Liver (tissue), 9 donors: Measurements from ENCODE around the gene PSMD1. TPM values are rescaled to one million over a fixed set of nuclear protein-coding genes. Genes with fewer than 3 reads are reported as not detected.
A peak's percentile ranks its signal among the peaks of the same experiment; 100 is the strongest.
"Not testable (repeated sequence)": the region's sequence is repeated elsewhere in the genome, so short reads cannot be mapped to it uniquely, and the experiment has no call there.

ENCODE experiments used
- DNase-seq: peaks from one replicate; pipeline ENCODE4 v3.0.0-alpha.2; 2017; ENCODE audit warnings: low spot score
- H3K27ac ChIP-seq, 2 donors: one replicate each; pipeline ENCODE4 v1.7.0; 2013; ENCODE audit warnings: inconsistent platforms in 2 of 2, low read length in 2 of 2, control low read depth in 1 of 2, low read depth in 1 of 2, mild to moderate bottlenecking in 1 of 2
- H3K27me3 ChIP-seq, 4 donors: one replicate each; pipeline versions ENCODE4 v1.6.1 to v1.7.0; 2013; ENCODE audit warnings: low read length in 3 of 4, inconsistent platforms in 1 of 4, mild to moderate bottlenecking in 1 of 4, moderate library complexity in 1 of 4; ENCODE audit not compliant: control insufficient read depth in 4 of 4, insufficient read depth in 4 of 4
- H3K36me3 ChIP-seq, 4 donors: one replicate each; pipeline versions ENCODE4 v1.6.1 to v1.7.0; 2013; ENCODE audit warnings: low read length in 3 of 4, mild to moderate bottlenecking in 3 of 4, low read depth in 1 of 4, moderate library complexity in 1 of 4; ENCODE audit not compliant: control insufficient read depth in 4 of 4, insufficient read depth in 3 of 4
- H3K4me1 ChIP-seq, 4 donors: one replicate each; pipeline versions ENCODE4 v1.6.1 to v1.7.0; 2013; ENCODE audit warnings: low read length in 3 of 4, mild to moderate bottlenecking in 3 of 4, moderate library complexity in 1 of 4; ENCODE audit not compliant: control insufficient read depth in 4 of 4, insufficient read depth in 4 of 4
- H3K4me3 ChIP-seq, 3 donors: one replicate each; pipeline versions ENCODE4 v1.6.1 to v1.7.0; 2013; ENCODE audit warnings: low read length in 3 of 3, control low read depth in 1 of 3, low read depth in 1 of 3, mild to moderate bottlenecking in 1 of 3
- H3K9ac ChIP-seq, 2 donors: one replicate each; pipeline ENCODE4 v1.7.0; 2013; ENCODE audit warnings: low read length in 2 of 2, mild to moderate bottlenecking in 2 of 2, moderate library complexity in 2 of 2, control low read depth in 1 of 2, low read depth in 1 of 2
- H3K9me3 ChIP-seq, 4 donors: one replicate each; pipeline versions ENCODE4 v1.6.1 to v1.7.0; 2013; ENCODE audit warnings: low read length in 3 of 4; ENCODE audit not compliant: control insufficient read depth in 4 of 4
- ATF3 ChIP-seq: IDR thresholded peaks from 2 replicates; pipeline ENCODE4 v1.6.1; 2016; ENCODE audit warnings: antibody characterized with exemption
- EGR1 ChIP-seq, 2 donors: IDR thresholded peaks; 2 replicates each; pipeline ENCODE4 v1.6.1; 2016 to 2018; ENCODE audit warnings: antibody characterized with exemption in 2 of 2, low read depth in 2 of 2
- FOXA1 ChIP-seq: IDR thresholded peaks from 2 replicates; pipeline ENCODE4 v1.6.1; 2016; ENCODE audit warnings: antibody characterized with exemption
- HNF4A ChIP-seq, 2 donors: conservative IDR thresholded peaks; 2 replicates each; pipeline ENCODE4 v1.6.1; 2016; ENCODE audit warnings: antibody characterized with exemption in 2 of 2, mild to moderate bottlenecking in 2 of 2
- JUND ChIP-seq, 2 donors: IDR thresholded peaks; 2 replicates each; pipeline ENCODE4 v1.6.1; 2016; ENCODE audit warnings: antibody characterized with exemption in 2 of 2
- RAD21 ChIP-seq, 2 donors: IDR thresholded peaks; 2 replicates each; pipeline ENCODE4 v1.6.1; 2016; ENCODE audit warnings: antibody characterized with exemption in 2 of 2, mild to moderate bottlenecking in 2 of 2
- SP1 ChIP-seq: IDR thresholded peaks from 2 replicates; pipeline ENCODE4 v1.6.1; 2018; ENCODE audit warnings: antibody characterized with exemption, mild to moderate bottlenecking
- WGBS: extraction: QIAGEN DNeasy Blood & Tissue Kit; methylation state at CpG from one replicate; pipeline ENCODE4 v1.1.7; 2013; 5-methylcytosine and 5-hydroxymethylcytosine counted together
- polyA plus RNA-seq, 2 donors: library from polyadenylated mRNA; stranded (reverse) in 1 of 2; unstranded in 1 of 2; fragments of 200-250 nt in 1 of 2; fragments of >200 nt in 1 of 2; fragmentation: Nextera tagmentation in 1 of 2; extraction: Ambion mirVana in 1 of 2; gene quantifications; one replicate each; pipeline versions ENCODE4 v1.2.1 to v1.2.3, GENCODE V29; 2013 to 2015
- total RNA-seq, 2 donors: library from RNA; depleted of rRNA; stranded (reverse); fragments of >200 nt; gene quantifications; one replicate each; pipeline ENCODE4 v1.2.3, GENCODE V29; 2014
- donor health status: healthy.
- donor health status: healthy.
- donor health status: healthy.
- donor health status: healthy.
- donor health status: healthy.

Gene PSMD1
- total and polyA plus RNA-seq, 4 donors, result 31.7 to 83.3 (median 68.1) TPM

DNA sequence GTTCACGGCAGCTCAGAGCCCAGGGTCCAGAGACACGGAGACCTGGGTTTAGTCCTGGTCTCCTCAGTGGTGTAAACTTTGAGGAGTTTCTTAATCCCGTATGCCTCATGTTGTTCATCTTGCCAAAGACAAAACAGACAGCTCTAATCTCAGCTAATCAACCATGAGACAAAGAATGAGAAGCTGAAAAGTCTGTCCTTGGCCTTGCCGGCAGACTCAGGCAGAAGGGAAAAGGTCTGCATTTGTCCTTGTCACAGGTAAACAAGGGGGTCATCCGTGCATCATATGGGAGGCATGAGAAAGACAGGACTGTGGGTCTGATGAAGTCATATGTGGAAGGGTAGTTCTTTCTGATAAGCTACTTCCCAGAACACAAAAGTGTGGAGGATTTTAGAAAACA lies 139.9 kb downstream of the PSMD1 start:
- no peak for DNase-seq
- Histone ChIP-seq H3K27ac (no peak overlapping the region), H3K36me3 (no peaks in the 10 kb centered on the region), H3K4me1 (peaks cover 0 to 14% (median 9%) of the 10 kb centered on the region in 4 donors), H3K4me3 (no peak overlapping the region), H3K9ac (no peak overlapping the region), H3K27me3 (no peaks in the 10 kb centered on the region), H3K9me3 (no peaks in the 10 kb centered on the region)
- TF ChIP-seq ATF3, result no peak
- no peak for TF ChIP-seq SP1
- no peak for TF ChIP-seq FOXA1
- no peak for TF ChIP-seq EGR1 (IDR thresholded peaks at IDR 0.05; ENCODE audit: low read depth in 2 of 2)
- TF ChIP-seq JUND (IDR thresholded peaks at IDR 0.05), result no peak
- TF ChIP-seq HNF4A (conservative IDR thresholded peaks at IDR 0.05), result no peak
- TF ChIP-seq RAD21 (IDR thresholded peaks at IDR 0.05), result no peak
- WGBS, result 85% methylated on average over 5 of the region's 5 CpGs

- not testable (repeated sequence) for H3K4me3 ChIP-seq
- 94% methylated on average over 7 of the region's 7 CpGs for WGBS
Measured at GRCh38 chr2:231197196-231197595, 140.5 kb downstream of the PSMD1 start.

GRCh38 chr2:231197706-231198290 lies 141.1 kb downstream of the PSMD1 start:
- DNase-seq, result no peak
- no peaks in the 10 kb centered on the region for H3K9me3 ChIP-seq
- no peaks in the 10 kb centered on the region for H3K27me3 ChIP-seq
- no peaks in the 10 kb centered on the region for H3K36me3 ChIP-seq
- peak overlapping the region in 1 of 2 donors; percentile 91 for H3K9ac ChIP-seq
- WGBS, result 25% methylated on average over 11 of the region's 11 CpGs
- H3K4me1 ChIP-seq, result peaks cover 0 to 14% (median 9%) of the 10 kb centered on the region in 4 donors
- H3K4me3 ChIP-seq, result peak overlapping the region; percentile 80 to 100 (median 100)
- no peak for TF ChIP-seq EGR1 (IDR thresholded peaks at IDR 0.05; ENCODE audit: low read depth in 2 of 2)
- H3K27ac ChIP-seq, result no peak overlapping the region

More at GRCh38 chr2:231197196-231197595, 140.5 kb downstream of the PSMD1 start:
- peaks cover 0 to 14% (median 9%) of the 10 kb centered on the region in 4 donors for H3K4me1 ChIP-seq
- H3K36me3 ChIP-seq, H3K27me3 ChIP-seq, H3K27ac ChIP-seq, H3K9me3 ChIP-seq, DNase-seq, H3K9ac ChIP-seq: not testable (repeated sequence)

DNA sequence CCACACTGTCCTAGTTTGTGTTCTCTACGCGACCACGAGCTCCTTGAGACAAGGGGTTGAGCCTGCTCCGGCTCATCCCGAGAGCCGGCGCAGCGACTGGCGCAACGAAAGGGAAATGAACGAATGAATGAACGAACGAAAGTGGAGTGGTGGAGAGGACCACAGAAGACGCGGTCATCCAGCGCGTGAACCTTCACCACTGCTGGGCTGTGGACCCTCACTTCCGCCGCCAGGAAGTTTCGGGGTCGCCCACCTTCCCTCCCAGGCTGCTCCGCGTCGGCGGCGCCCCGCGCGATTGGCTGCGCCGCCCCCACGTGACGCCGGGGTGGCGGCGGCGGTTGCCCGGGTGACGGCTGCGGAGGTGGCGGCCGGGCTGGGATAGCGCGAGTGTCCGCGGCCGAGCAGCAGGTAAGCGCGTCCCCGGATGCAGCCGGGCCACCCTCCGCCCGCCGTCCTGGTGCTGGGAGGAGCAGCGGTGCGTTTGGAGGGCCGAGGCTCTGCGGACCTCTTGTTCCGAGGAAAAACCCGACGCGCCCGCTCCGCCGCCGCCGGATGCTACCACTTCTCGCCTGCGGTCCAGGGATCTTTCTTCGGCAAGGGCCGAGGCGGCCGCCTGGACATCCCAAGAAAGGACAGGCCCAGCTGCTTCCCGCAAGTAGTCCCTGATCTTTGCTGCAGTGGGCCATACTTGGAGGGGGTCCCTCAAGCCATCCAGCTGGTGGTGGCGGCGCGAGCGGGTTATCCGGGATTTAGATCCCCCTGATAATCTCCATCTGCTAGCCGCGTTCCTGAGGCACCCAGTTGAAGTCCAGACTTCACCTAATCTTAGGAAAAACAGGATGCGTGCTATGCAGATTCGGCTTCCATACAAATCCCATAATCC lies 141.9 kb downstream of the PSMD1 start, which contains the start of gene ARMC9:
Gene ARMC9, plus strand, starts transcription at position 341 of the 883 bp plus-strand sequence. CDS start 7,608 bp downstream, outside the sequence.
- no peaks in the 10 kb centered on the region for H3K36me3 ChIP-seq
- peak; percentile 83 for DNase-seq
- TF ChIP-seq RAD21 (IDR thresholded peaks at IDR 0.05), result peak in 1 of 2 donors; percentile 5
- no peak for TF ChIP-seq ATF3
- no peak within 1 kb of the TSS for H3K27ac ChIP-seq
- 1% methylated on average over 83 of the region's 83 CpGs for WGBS
- no peaks in the 10 kb centered on the region for H3K27me3 ChIP-seq
- H3K4me1 ChIP-seq, result peaks cover 0 to 14% (median 9%) of the 10 kb centered on the region in 4 donors
- H3K9ac ChIP-seq, result peak within 1 kb of the TSS in 1 of 2 donors; percentile 91
- no peaks in the 10 kb centered on the region for H3K9me3 ChIP-seq
- peak within 1 kb of the TSS; percentile 80 to 100 (median 100) for H3K4me3 ChIP-seq
